HG02759 (cell line): Measurements from ENCODE around the gene CLDN4.
"Not testable (repeated sequence)": the region's sequence is repeated elsewhere in the genome, so short reads cannot be mapped to it uniquely, and the experiment has no call there.

Experiments used
- ATAC-seq: cut with Tn5 transposase; IDR thresholded peaks from one replicate; pipeline ENCODE4 v1.9.1; 2021; ENCODE audit warnings: mild to moderate bottlenecking, moderate library complexity; ENCODE audit not compliant: unreplicated experiment

CLDN4 gene

GRCh38 chr7:73842067-73842976 is 11.5 kb downstream of the CLDN4 start, which contains the start of gene METTL27:
Gene METTL27 (minus strand): TSS chr7:73842516. CDS start chr7:73842140, 376 bp downstream.
- ATAC-seq = peak; percentile 98

- ATAC-seq = no peak
Observed at GRCh38 chr7:73844131-73844547, 13.3 kb downstream of the CLDN4 start.

GRCh38 chr7:73844848-73845460 is 14.2 kb downstream of the CLDN4 start:
- no peak for ATAC-seq

GRCh38 chr7:73845701-73846195 is 15.0 kb downstream of the CLDN4 start:
- ATAC-seq = not testable (repeated sequence)

- ATAC-seq = no peak
Observed at GRCh38 chr7:73847941-73848723, 17.3 kb downstream of the CLDN4 start.

- ATAC-seq = no peak
Observed at GRCh38 chr7:73850781-73851207, 20.0 kb downstream of the CLDN4 start.

- peak; percentile 70 for ATAC-seq
Observed at GRCh38 chr7:73851410-73852338, 20.9 kb downstream of the CLDN4 start.

- ATAC-seq = no peak
Observed at GRCh38 chr7:73852500-73852899, 21.7 kb downstream of the CLDN4 start.

- no peak for ATAC-seq
Observed at GRCh38 chr7:73856941-73857340, 26.1 kb downstream of the CLDN4 start.

- no peak for ATAC-seq
Observed at GRCh38 chr7:73858807-73859206, 28.0 kb downstream of the CLDN4 start.

GRCh38 chr7:73860859-73861258 is 30.1 kb downstream of the CLDN4 start, which contains the start of gene TMEM270:
Gene TMEM270 (plus strand): TSS chr7:73861159. CDS start chr7:73861195, 36 bp downstream.
- no peak for ATAC-seq

GRCh38 chr7:73861305-73861704 is 30.5 kb downstream of the CLDN4 start:
- no peak for ATAC-seq

- no peak for ATAC-seq
Observed at GRCh38 chr7:73864981-73865711, 34.4 kb downstream of the CLDN4 start.

- no peak for ATAC-seq
Observed at GRCh38 chr7:73865738-73866445, 35.1 kb downstream of the CLDN4 start.

- no peak for ATAC-seq
Observed at GRCh38 chr7:73866446-73866767, 35.6 kb downstream of the CLDN4 start.

GRCh38 chr7:73869011-73869798 is 38.4 kb downstream of the CLDN4 start:
- ATAC-seq = no peak

- ATAC-seq = no peak
Observed at GRCh38 chr7:73870041-73870492, 39.3 kb downstream of the CLDN4 start.
